GM18526 (cell line): ENCODE measurements around the gene MYO15B.

Experiments used
- POLR2A ChIP-seq: IDR thresholded peaks from 3 replicates; pipeline ENCODE4 v1.6.1; 2011; ENCODE audit not compliant: insufficient read length; ENCODE audit errors: extremely low read depth

Gene MYO15B

GRCh38 chr17:75553295-75554110 is 34.1 kb upstream of the MYO15B start:
- no peak for TF ChIP-seq POLR2A

- TF ChIP-seq POLR2A, result no peak
These were observed 31.9 kb upstream of the MYO15B start for GRCh38 chr17:75555679-75556153.

GRCh38 chr17:75557075-75557851 is 30.3 kb upstream of the MYO15B start:
- no peak for TF ChIP-seq POLR2A

GRCh38 chr17:75557852-75558665 is 29.5 kb upstream of the MYO15B start:
- no peak for TF ChIP-seq POLR2A

DNA sequence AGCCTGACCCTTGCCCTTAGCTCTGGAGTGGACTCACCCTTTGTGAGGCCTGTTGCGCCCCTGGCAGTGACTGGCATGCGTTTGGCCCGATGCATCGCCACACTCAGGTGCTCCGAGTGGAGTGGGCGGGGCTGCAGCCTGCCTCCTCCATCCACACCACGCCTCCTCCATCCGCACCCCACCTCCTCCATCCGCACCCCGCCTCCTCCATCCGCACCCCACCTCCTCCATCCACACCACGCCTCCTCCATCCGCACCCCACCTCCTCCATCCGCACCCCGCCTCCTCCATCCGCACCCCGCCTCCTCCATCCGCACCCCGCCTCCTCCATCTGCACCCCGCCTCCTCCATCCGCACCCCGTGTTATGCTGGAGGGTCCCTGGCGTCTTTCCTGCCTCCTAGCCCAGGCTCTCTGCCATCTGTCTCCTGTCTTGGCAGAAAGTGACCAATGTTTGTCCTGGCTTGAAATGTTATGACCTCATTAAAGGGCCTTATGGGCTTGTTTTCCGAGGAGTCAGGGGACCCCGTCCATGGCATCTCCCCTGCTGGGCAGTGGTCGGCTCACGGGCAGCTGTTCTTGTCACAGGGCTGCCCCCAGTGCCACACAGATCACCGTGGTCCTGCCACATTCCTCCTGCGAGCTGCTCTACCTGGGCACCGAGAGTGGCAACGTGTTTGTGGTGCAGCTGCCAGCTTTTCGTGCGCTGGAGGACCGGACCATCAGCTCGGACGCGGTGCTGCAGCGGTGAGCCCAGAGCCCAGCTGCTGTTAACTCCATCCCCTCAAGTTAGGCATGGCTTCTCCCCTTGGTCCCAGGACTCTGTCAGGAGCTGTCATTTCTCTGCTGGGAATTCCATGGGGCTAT is 28.7 kb upstream of the MYO15B start:
- no peak for TF ChIP-seq POLR2A

- no peak for TF ChIP-seq POLR2A
These were observed 27.6 kb upstream of the MYO15B start for GRCh38 chr17:75559958-75560533.

DNA sequence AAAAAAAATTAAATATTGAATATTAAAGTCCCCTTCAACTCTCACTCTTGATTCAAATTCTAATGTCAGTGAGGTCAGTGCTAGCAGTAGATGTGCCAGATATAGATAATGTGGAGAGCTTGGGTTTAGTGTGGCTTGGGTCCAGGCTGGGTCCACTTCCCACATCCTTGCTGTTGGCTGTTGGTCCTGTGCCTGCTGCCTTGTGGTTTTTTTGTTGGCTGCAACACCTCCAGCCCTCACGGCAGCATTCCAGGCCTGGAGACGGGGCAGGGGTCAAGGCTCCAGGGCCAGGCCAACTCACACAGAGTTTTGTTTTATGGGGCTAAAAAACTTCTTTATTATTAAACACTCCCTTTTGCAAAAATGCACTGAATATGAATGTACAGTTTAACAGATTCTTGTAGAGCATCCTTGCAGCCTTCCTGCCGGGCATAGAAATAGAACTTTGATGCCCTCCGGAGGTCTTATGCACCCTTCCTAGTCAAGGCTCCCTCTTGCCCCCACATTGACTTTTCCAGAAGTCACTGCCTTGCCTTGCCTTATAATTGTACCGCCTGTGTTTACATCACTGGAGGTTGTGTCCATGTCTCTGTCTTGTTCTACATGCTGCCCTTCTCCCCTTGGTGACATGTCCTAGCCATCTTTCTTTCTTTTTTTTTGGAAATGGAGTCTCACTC is 25.5 kb upstream of the MYO15B start:
- TF ChIP-seq POLR2A, result no peak

GRCh38 chr17:75563063-75563758 is 24.4 kb upstream of the MYO15B start:
- TF ChIP-seq POLR2A, result no peak

DNA sequence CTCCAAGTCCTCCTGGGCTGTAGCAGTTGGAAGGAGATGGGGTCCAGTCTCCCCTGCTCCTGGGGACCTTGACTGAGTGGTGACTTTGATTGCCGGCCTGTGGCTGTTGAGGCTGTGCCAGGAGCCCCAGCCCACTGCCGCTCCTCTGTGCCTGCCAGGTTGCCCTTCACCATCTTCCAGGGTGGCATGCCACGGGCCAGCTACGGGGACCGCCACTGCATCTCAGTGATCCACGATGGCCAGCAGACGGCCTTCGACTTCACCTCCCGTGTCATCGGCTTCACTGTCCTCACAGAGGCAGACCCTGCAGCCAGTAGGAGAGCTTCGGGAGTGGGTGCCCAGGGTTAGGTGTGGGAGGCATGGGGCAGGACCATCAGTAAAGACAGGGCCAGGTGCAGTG is 23.4 kb upstream of the MYO15B start:
- no peak for TF ChIP-seq POLR2A

DNA sequence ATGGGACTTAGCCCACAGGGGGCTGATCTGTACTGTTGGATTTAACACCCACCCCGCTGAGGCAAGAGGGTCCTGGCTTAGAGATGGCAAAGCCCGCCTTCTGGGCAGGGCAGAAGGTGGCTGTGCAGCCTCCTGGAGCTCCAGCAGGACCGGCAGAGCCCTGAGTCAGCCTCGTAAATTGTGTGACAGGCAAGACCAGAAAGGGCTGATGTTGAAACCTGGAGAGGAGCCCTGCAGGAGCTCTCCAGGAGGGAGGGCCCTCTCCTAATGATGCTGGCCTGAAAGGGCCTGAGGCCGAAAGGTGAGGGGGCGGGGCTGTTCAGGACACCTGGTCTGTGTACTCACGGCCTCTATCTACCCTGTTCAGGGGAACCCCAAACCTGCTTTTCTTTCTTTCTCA is 22.5 kb upstream of the MYO15B start:
- TF ChIP-seq POLR2A, result no peak

GRCh38 chr17:75565618-75566017 is 22.0 kb upstream of the MYO15B start:
- no peak for TF ChIP-seq POLR2A

- TF ChIP-seq POLR2A, result no peak
These were observed 21.2 kb upstream of the MYO15B start for GRCh38 chr17:75566416-75566815.

- no peak for TF ChIP-seq POLR2A
These were observed 20.8 kb upstream of the MYO15B start for GRCh38 chr17:75566834-75567233.
